OCI-LY3 (cell line): ENCODE data around the gene ARFGAP3.

Source experiments
- H2AFZ ChIP-seq: fragments of 200-600, 300-600 bp; shearing (Covaris generic); 2 replicates; pipeline ENCODE4 v1.6.0; 2014; ENCODE audit warnings: antibody characterized with exemption, low read depth, low read length
- H3K27ac ChIP-seq: fragments of 200-600, 300-600 bp; sonication (generic); 2 replicates; pipeline ENCODE4 v1.5.1; 2014; ENCODE audit warnings: mild to moderate bottlenecking, low read length, moderate library complexity, mixed read lengths
- H3K27me3 ChIP-seq: fragments of 200-600, 300-600 bp; sonication (generic); 2 replicates; pipeline ENCODE4 v1.6.1; 2014; ENCODE audit warnings: low read depth, low read length, mixed read lengths
- H3K36me3 ChIP-seq: fragments of 200-600, 300-600 bp; sonication (generic); replicated peaks from 2 replicates; pipeline ENCODE3; 2014; ENCODE audit warnings: low read depth, low read length, mixed read lengths
- H3K4me1 ChIP-seq: fragments of 300-600, 200-600 bp; sonication (generic); 2 replicates; pipeline ENCODE4 v1.6.1; 2014; ENCODE audit warnings: low read length, mixed read lengths
- H3K4me2 ChIP-seq: fragments of 200-600, 300-600 bp; sonication (generic); 2 replicates; pipeline ENCODE4 v1.6.1; 2014; ENCODE audit warnings: low read length, mixed read lengths
- H3K4me3 ChIP-seq: fragments of 300-600, 200-600 bp; sonication (generic); 2 replicates; pipeline ENCODE4 v1.5.1; 2014; ENCODE audit warnings: antibody characterized with exemption, mild to moderate bottlenecking, low read length, moderate library complexity
- H3K79me2 ChIP-seq: fragments of 300-600, 200-600 bp; shearing (Covaris generic); 2 replicates; pipeline ENCODE4 v1.6.1; 2014; ENCODE audit warnings: mild to moderate bottlenecking, low read length, mixed read lengths
- H3K9ac ChIP-seq: fragments of 300-600, 200-600 bp; shearing (Covaris generic); 2 replicates; pipeline ENCODE4 v1.6.0; 2014; ENCODE audit warnings: mild to moderate bottlenecking, low read length, moderate library complexity
- H3K9me3 ChIP-seq: fragments of 200-600, 300-600 bp; shearing (Covaris generic); 2 replicates; pipeline ENCODE4 v1.6.1; 2014; ENCODE audit warnings: low read length, mixed read lengths; ENCODE audit not compliant: insufficient read depth
- H4K20me1 ChIP-seq: fragments of 200-600, 300-600 bp; sonication (generic); 2 replicates; pipeline ENCODE4 v1.6.1; 2016; ENCODE audit warnings: low read length, mixed read lengths; ENCODE audit not compliant: insufficient read depth
- EZH2phosphoT487 ChIP-seq: fragments of 200-600 bp; shearing (Covaris generic); IDR thresholded peaks from 2 replicates; pipeline ENCODE4 v1.6.1; 2018; ENCODE audit warnings: antibody characterized with exemption, mixed run types, low read depth
- TF ChIP-seq, protein P1 (sequence below): fragments of 200-600, 300-600 bp; sonication (generic); IDR thresholded peaks from 2 replicates; pipeline ENCODE4 v1.5.1; 2014; ENCODE audit warnings: antibody characterized with exemption, low read length, low read depth

Gene ARFGAP3

DNA sequence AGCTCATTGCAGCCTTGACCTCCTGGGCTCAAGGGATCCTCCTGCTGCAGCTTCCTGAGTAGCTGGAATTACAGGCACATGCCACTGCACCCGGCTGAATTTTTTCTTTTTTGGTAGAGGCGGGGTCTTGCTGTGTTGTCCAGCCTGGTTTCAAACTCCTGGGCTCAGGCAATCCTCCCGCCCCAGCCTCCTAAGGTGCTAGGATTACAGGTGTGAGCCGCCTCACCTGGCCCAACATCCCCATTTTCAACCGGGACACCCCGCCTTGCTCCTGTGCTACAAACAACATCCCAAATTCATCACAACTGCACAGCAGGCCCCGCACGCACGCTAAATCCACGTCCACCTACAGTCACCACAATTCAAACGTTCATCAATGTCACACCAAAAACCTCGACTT, 61.0 kb downstream of the ARFGAP3 start:
- no peak overlapping the region for H3K4me3 ChIP-seq
- H2AFZ ChIP-seq, result no peak overlapping the region
- peaks cover 6% of the 10 kb centered on the region for H3K36me3 ChIP-seq
- no peaks in the 10 kb centered on the region for H3K9me3 ChIP-seq
- no peak overlapping the region for H3K4me2 ChIP-seq
- peaks cover 3% of the 10 kb centered on the region; the same call in 1 of the 2 replicates for H4K20me1 ChIP-seq
- no peak overlapping the region for H3K9ac ChIP-seq
- H3K27ac ChIP-seq, result no peak overlapping the region
- no peak for TF ChIP-seq EZH2phosphoT487
- TF ChIP-seq, protein P1, sequence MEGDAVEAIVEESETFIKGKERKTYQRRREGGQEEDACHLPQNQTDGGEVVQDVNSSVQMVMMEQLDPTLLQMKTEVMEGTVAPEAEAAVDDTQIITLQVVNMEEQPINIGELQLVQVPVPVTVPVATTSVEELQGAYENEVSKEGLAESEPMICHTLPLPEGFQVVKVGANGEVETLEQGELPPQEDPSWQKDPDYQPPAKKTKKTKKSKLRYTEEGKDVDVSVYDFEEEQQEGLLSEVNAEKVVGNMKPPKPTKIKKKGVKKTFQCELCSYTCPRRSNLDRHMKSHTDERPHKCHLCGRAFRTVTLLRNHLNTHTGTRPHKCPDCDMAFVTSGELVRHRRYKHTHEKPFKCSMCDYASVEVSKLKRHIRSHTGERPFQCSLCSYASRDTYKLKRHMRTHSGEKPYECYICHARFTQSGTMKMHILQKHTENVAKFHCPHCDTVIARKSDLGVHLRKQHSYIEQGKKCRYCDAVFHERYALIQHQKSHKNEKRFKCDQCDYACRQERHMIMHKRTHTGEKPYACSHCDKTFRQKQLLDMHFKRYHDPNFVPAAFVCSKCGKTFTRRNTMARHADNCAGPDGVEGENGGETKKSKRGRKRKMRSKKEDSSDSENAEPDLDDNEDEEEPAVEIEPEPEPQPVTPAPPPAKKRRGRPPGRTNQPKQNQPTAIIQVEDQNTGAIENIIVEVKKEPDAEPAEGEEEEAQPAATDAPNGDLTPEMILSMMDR, result no peak
- no peaks in the 10 kb centered on the region for H3K4me1 ChIP-seq
- H3K27me3 ChIP-seq, result no peaks in the 10 kb centered on the region
- H3K79me2 ChIP-seq, result no peaks in the 10 kb centered on the region

DNA sequence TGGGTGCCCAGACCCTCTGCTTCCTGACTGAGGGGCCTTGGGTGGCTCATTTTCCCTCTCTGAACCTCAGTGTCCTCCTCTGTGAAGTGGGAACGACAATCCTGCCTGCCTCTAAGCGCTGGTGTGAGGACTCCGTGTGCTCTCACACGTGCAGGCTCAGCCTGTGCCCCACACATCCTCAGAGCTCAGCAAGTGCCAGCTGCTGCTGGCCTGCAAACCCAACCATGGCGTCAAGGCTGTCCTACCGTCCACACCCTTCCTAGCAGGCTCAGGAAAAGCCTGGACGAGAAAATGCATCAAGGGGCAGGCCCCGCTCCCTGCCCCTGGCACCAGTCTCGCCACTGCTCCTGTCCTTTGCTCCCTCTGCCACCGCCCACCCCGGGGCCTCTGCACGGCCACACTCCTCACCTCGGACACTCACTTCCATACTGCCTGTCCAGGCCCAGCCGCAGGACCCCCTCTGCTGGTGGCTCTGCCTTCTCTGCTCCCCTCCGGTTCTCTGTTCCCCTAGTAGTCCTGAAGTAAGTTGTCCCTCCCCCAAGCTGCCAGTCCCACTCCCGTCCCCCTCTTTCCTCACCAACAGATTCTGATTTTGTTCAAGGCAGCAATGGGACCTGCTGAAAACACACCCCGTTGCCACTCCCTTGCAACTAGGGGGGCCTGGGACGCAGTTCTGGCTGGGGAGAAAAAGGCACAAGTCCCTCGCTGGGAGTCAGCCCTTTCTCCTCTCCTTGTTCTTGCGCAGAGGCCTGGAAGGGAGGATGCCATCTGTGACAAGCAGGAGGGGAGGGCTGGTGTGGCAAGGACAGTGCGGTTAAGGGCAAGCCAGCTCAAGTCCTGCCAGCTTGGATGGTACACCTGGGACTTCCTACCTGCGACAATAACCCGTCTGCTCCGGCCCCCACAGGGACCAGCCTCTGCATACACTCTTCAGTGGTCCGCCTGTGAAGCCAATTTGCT, 62.2 kb downstream of the ARFGAP3 start:
- Histone ChIP-seq H2AFZ (no peak overlapping the region), H3K4me3 (no peak overlapping the region), H3K9ac (no peak overlapping the region), H3K27me3 (no peaks in the 10 kb centered on the region), H3K79me2 (no peaks in the 10 kb centered on the region), H3K36me3 (peaks cover 4% of the 10 kb centered on the region), H3K4me2 (no peak overlapping the region), H3K4me1 (no peaks in the 10 kb centered on the region), H3K9me3 (no peaks in the 10 kb centered on the region), H3K27ac (no peak overlapping the region), H4K20me1 (peaks cover 3% of the 10 kb centered on the region; the same call in 1 of the 2 replicates)
- TF ChIP-seq, protein P1, result 0 out of 2 replicates have a peak, but pooled peaks have one; percentile 4
- TF ChIP-seq EZH2phosphoT487, result no peak

DNA sequence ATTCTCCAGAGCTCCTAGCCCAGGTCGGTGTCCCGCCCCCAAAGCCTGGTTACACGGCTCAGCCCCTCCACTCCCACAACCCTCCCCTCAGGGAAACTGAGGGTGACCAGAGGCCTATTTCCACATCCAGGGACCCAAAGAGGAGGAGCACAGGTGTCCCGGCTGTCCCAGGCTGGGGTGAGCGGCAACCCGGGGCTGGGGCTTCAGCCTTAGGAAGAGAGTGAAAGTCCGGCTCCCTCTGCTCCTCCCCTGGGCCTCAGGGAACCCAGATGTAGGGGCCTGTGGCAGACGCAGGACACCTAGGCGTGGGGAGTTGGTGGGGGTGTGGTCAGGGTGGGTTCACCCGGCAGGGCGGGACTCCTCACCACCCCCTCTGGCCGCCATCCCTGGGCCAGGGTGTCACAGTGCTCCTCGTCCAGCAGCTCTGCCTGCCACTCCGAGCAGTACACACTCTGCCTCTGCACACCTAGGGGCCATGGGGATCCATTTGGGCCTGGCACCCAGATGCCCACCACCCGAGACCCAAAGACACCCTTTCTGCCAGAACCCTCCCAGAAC, 63.1 kb downstream of the ARFGAP3 start:
- no peaks in the 10 kb centered on the region for H3K27me3 ChIP-seq
- H3K4me1 ChIP-seq, result no peaks in the 10 kb centered on the region
- H3K4me2 ChIP-seq, result no peak overlapping the region
- no peak overlapping the region for H2AFZ ChIP-seq
- H3K9ac ChIP-seq, result no peak overlapping the region
- H3K36me3 ChIP-seq, result peaks cover 4% of the 10 kb centered on the region
- no peaks in the 10 kb centered on the region for H4K20me1 ChIP-seq
- no peak overlapping the region for H3K27ac ChIP-seq
- TF ChIP-seq, protein P1, result no peak
- no peak for TF ChIP-seq EZH2phosphoT487
- no peak overlapping the region for H3K4me3 ChIP-seq
- no peaks in the 10 kb centered on the region for H3K9me3 ChIP-seq
- no peaks in the 10 kb centered on the region for H3K79me2 ChIP-seq
